HCT116 (cell line): ENCODE measurements around the gene SEMA4D.

Source experiments
- ATF3 ChIP-seq: IDR thresholded peaks from 2 replicates; pipeline ENCODE4 v1.6.1; 2012
- CTCF ChIP-seq, 3 experiments: fragments of 200-600 bp in 1 of 3; sonication (generic) in 1 of 3; IDR thresholded peaks in 2 of 3; conservative IDR thresholded peaks in 1 of 3; 2 replicates each; pipeline ENCODE4 v1.5.1; 2012 to 2017; ENCODE audit warnings: low read depth in 2 of 3, low read length in 2 of 3, antibody characterized with exemption in 1 of 3, borderline replicate concordance in 1 of 3, control low read depth in 1 of 3, mild to moderate bottlenecking in 1 of 3, mixed read lengths in 1 of 3, mixed run types in 1 of 3, moderate library complexity in 1 of 3; ENCODE audit not compliant: insufficient read depth in 1 of 3
- EZH2 ChIP-seq: fragments of 200-600 bp; sonication (generic); IDR thresholded peaks from 2 replicates; pipeline ENCODE4 v1.6.1; 2017; ENCODE audit warnings: antibody characterized with exemption, mixed run types
- JUND ChIP-seq: IDR thresholded peaks from 2 replicates; pipeline ENCODE4 v1.6.1; 2012
- POLR2A ChIP-seq: IDR thresholded peaks from 2 replicates; pipeline ENCODE4 v1.7.0; 2011; ENCODE audit warnings: borderline replicate concordance; ENCODE audit not compliant: insufficient read depth, insufficient read length; ENCODE audit errors: extremely low read depth
- POLR2AphosphoS5 ChIP-seq: IDR thresholded peaks from 2 replicates; pipeline ENCODE4 v1.6.1; 2011; ENCODE audit warnings: mild to moderate bottlenecking, low read depth, low read length, moderate library complexity
- RAD21 ChIP-seq: IDR thresholded peaks from 2 replicates; pipeline ENCODE4 v1.6.1; 2012; ENCODE audit warnings: low read depth, mild to moderate bottlenecking
- SIN3A ChIP-seq: IDR thresholded peaks from 2 replicates; pipeline ENCODE4 v1.6.1; 2012; ENCODE audit warnings: low read depth
- YY1 ChIP-seq: IDR thresholded peaks from 2 replicates; pipeline ENCODE4 v1.6.1; 2011; ENCODE audit warnings: low read length, low read depth, moderate library complexity, mild to moderate bottlenecking; ENCODE audit not compliant: insufficient replicate concordance; ENCODE audit errors: extremely low read depth

GRCh38 chr9:89397471-89397870 lies 100.4 kb downstream of the SEMA4D start:
- TF ChIP-seq RAD21 (no peak), CTCF (IDR thresholded peaks at IDR 0.05 in 2 of 3, conservative IDR thresholded peaks at IDR 0.05 in 1 of 3; ENCODE audit: borderline replicate concordance in 1 of 3, insufficient read depth in 1 of 3, low read depth in 2 of 3, low read length in 2 of 3) (no peak), EZH2 (no peak), POLR2AphosphoS5 (no peak), POLR2A (no peak), YY1 (no peak), ATF3 (no peak), JUND (no peak), SIN3A (no peak)
